Hematopoietic multipotent progenitor cell treated with erythropoietin and hydrocortisone succinate and interleukin-3 and kit ligand, for 15 days (in vitro differentiated cells): ENCODE results near the gene MEIKIN.
"Not testable (repeated sequence)": the region's sequence is repeated elsewhere in the genome, so short reads cannot be mapped to it uniquely, and the experiment has no call there.

Source experiments
- DNase-seq: peaks from one replicate; pipeline ENCODE4 v3.0.0-alpha.2; 2015; ENCODE audit warnings: low spot score

Gene MEIKIN

GRCh38 chr5:131810510-131811249 is 134.8 kb downstream of the MEIKIN start:
- DNase-seq = no peak

GRCh38 chr5:131796793-131797693 is 148.4 kb downstream of the MEIKIN start, which contains the start of gene FNIP1:
Gene FNIP1, minus strand, starts transcription at chr5:131797017. Its CDS starts 96 bp downstream, at chr5:131796921.
- peak; percentile 98 for DNase-seq

- peak; percentile 61 for DNase-seq
Measured at GRCh38 chr5:131795879-131796792, 149.3 kb downstream of the MEIKIN start.

- peak; percentile 22 for DNase-seq
Measured at GRCh38 chr5:131795228-131795627, 150.2 kb downstream of the MEIKIN start.

GRCh38 chr5:131794586-131794985 is 150.9 kb downstream of the MEIKIN start:
- DNase-seq = peak; percentile 20

- no peak for DNase-seq
Measured at GRCh38 chr5:131792896-131793295, 152.6 kb downstream of the MEIKIN start.

GRCh38 chr5:131791866-131792265 is 153.6 kb downstream of the MEIKIN start:
- DNase-seq = no peak

GRCh38 chr5:131790550-131790949 is 154.9 kb downstream of the MEIKIN start:
- DNase-seq = no peak

GRCh38 chr5:131789765-131790164 is 155.7 kb downstream of the MEIKIN start:
- DNase-seq = no peak

GRCh38 chr5:131787736-131788135 is 157.7 kb downstream of the MEIKIN start:
- DNase-seq = no peak

GRCh38 chr5:131786900-131787692 is 158.4 kb downstream of the MEIKIN start:
- DNase-seq = no peak

- no peak for DNase-seq
Measured at GRCh38 chr5:131786036-131786435, 159.4 kb downstream of the MEIKIN start.

- no peak for DNase-seq
Measured at GRCh38 chr5:131783874-131784273, 161.6 kb downstream of the MEIKIN start.

GRCh38 chr5:131783357-131783756 is 162.1 kb downstream of the MEIKIN start:
- no peak for DNase-seq

GRCh38 chr5:131782717-131783116 is 162.7 kb downstream of the MEIKIN start:
- no peak for DNase-seq

- not testable (repeated sequence) for DNase-seq
Measured at GRCh38 chr5:131778141-131778540, 167.3 kb downstream of the MEIKIN start.

- no peak for DNase-seq
Measured at GRCh38 chr5:131776450-131776849, 169.0 kb downstream of the MEIKIN start.

- DNase-seq = no peak
Measured at GRCh38 chr5:131774652-131775367, 170.7 kb downstream of the MEIKIN start.

- DNase-seq = no peak
Measured at GRCh38 chr5:131773805-131774204, 171.7 kb downstream of the MEIKIN start.

GRCh38 chr5:131771692-131772091 is 173.8 kb downstream of the MEIKIN start:
- no peak for DNase-seq
